ENCODE data around the gene MYH9. TPM values are rescaled to one million over a fixed set of nuclear protein-coding genes. Genes with fewer than 3 reads are reported as not detected.
"Not testable (repeated sequence)": the region's sequence is repeated elsewhere in the genome, so short reads cannot be mapped to it uniquely, and the experiment has no call there.

The MYH9 gene
- total RNA-seq, 2 donors from 2014 or later: 294 to 323 TPM

DNA sequence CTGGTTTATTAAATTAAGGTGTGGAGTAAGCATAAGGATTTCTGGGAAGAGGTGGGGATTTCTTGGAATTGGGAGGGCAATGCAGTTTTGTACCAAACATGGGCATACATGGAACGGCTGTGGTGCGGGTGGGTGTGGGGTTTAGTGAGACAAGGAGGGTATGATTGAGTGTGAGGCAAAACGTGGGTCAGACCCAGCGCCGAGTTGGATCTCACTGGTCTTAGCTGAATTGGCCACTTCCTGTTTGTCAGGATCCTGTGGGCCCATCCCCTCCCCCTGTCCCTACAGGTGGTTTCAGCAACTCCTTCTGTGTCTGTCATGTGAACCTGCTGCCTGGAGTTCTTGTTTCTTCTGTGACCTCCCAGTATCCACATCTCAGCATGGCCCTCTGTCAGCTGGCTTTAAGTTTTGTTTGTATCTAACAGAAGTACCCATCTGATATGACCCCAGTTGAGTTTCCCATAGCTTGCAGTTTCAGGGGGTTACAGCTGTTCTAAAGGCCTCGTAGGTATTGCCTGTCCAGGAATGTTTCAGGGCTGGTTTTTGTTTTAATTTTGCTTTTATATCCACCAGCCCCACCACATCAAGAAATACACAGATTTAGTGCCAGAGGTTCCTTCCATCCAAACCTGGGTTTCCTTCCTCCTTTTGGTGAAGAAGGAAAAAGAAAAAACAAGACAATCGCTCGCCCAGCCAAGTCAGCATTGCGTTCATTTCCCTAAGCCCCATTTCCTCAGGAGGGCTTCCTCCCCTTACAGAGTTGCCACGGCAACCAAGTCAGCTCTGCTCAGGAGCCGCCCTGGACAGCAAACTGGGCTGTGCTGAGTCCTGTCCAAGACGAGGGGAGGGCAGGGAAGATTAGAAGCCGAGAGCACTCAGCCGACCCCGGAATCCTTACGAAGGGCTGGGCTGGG is 128.8 kb downstream of the MYH9 start:
- no peaks in the 10 kb centered on the region for H3K27me3 ChIP-seq
- intact Hi-C loops (cut with DNase I): no loop called here
- no peak overlapping the region for H3K4me3 ChIP-seq
- WGBS, 2 donors: 59 to 68% methylated on average over 15 to 16 of the region's 16 CpGs
- DNase-seq (no peak), ATAC-seq (no peak)
- no peak for TF ChIP-seq POLR2A (IDR thresholded peaks at IDR 0.05)
- TF ChIP-seq, protein P1, sequence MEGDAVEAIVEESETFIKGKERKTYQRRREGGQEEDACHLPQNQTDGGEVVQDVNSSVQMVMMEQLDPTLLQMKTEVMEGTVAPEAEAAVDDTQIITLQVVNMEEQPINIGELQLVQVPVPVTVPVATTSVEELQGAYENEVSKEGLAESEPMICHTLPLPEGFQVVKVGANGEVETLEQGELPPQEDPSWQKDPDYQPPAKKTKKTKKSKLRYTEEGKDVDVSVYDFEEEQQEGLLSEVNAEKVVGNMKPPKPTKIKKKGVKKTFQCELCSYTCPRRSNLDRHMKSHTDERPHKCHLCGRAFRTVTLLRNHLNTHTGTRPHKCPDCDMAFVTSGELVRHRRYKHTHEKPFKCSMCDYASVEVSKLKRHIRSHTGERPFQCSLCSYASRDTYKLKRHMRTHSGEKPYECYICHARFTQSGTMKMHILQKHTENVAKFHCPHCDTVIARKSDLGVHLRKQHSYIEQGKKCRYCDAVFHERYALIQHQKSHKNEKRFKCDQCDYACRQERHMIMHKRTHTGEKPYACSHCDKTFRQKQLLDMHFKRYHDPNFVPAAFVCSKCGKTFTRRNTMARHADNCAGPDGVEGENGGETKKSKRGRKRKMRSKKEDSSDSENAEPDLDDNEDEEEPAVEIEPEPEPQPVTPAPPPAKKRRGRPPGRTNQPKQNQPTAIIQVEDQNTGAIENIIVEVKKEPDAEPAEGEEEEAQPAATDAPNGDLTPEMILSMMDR (IDR thresholded peaks at IDR 0.05): no peak
- H3K9me3 ChIP-seq: no peaks in the 10 kb centered on the region
- H3K27ac ChIP-seq: peak overlapping the region in 1 of 4 donors; percentile 7
- H3K4me1 ChIP-seq: no peaks in the 10 kb centered on the region
- H3K36me3 ChIP-seq (replicated peaks in 1 of 2; ENCODE audit: insufficient read depth in 1 of 2, low read depth in 2 of 2): no peaks in the 10 kb centered on the region

DNA sequence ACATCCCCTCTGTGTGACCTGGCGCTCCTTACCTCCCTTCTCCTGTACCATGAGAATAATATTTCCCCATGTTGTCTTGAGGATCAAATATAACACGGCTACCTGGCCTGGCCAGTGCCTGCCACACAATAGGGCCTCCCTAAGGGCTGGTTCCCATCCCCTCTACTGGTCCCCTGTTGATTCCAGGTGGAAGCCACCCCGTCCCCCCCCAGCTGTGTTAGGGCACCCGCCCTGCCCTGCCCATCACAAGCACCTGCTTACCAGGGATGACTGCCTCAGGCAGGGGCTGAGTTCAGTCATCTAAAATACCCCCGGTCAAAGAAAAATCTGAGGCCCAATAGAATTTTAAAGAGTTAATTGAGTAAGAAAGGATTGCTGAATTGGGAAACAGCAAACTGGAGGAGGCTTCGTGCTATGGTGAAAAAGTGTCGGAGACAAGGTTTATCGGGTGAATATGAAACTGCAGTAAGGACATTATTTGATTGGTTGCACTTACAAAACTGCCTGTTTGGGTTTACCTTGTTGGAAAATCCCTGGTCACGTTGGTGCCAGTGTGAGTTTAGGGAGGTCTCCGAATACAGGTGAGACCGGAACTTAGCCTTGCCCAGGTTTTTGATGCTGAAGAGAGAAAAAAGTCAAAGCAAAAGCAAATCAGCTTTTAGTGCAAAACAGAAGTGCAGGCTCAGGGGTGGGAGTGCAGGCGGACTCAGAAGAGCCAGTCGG is 129.7 kb downstream of the MYH9 start:
- H3K4me3 ChIP-seq: no peak overlapping the region
- no peaks in the 10 kb centered on the region for H3K27me3 ChIP-seq
- TF ChIP-seq, protein P1 (IDR thresholded peaks at IDR 0.05): no peak
- H3K9me3 ChIP-seq: no peaks in the 10 kb centered on the region
- H3K36me3 ChIP-seq (replicated peaks in 1 of 2; ENCODE audit: insufficient read depth in 1 of 2, low read depth in 2 of 2): no peaks in the 10 kb centered on the region
- intact Hi-C loops (cut with DNase I): no loop called here
- DNase-seq (no peak), ATAC-seq (no peak)
- H3K4me1 ChIP-seq: no peaks in the 10 kb centered on the region
- 77 to 83% methylated on average over 11 to 13 of the region's 13 CpGs for WGBS, 2 donors
- peak overlapping the region in 1 of 4 donors; percentile 7 for H3K27ac ChIP-seq

DNA sequence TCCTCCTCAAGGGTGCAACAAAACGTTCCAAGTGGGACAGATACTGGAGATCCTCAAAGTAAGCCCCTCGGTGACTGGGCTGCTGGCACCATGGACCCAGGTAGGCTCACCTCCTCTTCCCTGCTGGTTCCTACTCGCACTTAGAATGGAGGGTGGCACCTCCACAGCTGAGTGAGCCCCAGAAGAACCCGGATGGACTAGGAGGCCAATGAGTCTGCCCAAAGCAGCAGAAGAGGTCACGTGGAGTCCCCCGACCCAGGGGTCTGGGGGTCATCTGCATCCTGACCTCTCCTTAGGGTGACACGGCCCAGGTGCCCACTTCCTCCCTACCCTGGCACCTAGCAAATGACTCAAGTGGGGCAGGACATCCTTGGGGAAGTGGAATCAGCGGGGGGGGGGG is 130.5 kb downstream of the MYH9 start:
- no peak overlapping the region for H3K27ac ChIP-seq
- H3K4me1 ChIP-seq: no peaks in the 10 kb centered on the region
- TF ChIP-seq POLR2A (IDR thresholded peaks at IDR 0.05): no peak
- TF ChIP-seq, protein P1 (IDR thresholded peaks at IDR 0.05): no peak
- ATAC-seq (no peak), DNase-seq (no peak)
- 51 to 55% methylated on average over 2 to 7 of the region's 8 CpGs for whole genome bisulfite sequencing, 2 donors
- no peak overlapping the region for H3K4me3 ChIP-seq
- H3K36me3 ChIP-seq (replicated peaks in 1 of 2; ENCODE audit: insufficient read depth in 1 of 2, low read depth in 2 of 2): no peaks in the 10 kb centered on the region
- no peaks in the 10 kb centered on the region for H3K9me3 ChIP-seq
- intact Hi-C loops (cut with DNase I): no loop called here
- no peaks in the 10 kb centered on the region for H3K27me3 ChIP-seq

DNA sequence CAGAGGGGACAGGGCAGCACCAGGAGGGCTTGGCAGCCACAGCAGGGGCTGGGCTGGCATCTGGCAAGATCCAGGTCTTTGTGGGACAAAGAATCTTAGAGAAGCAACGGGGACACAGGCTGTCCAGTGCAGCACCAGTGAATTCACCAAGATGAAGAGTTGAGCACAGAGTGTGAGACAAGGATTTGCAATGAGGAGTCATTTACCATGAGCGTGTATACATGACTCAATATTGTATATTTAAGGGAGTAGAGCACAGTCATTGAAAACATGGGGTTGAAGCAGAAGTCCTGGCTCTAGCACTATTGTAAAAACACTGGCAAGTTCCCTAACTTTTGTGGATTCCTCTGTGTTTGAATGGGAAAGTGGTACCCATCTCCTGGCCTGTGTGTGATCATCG is 131.3 kb downstream of the MYH9 start:
- Histone ChIP-seq H3K27ac (no peak overlapping the region), H3K4me1 (no peaks in the 10 kb centered on the region), H3K4me3 (no peak overlapping the region), H3K36me3 (replicated peaks in 1 of 2; ENCODE audit: insufficient read depth in 1 of 2, low read depth in 2 of 2) (no peaks in the 10 kb centered on the region), H3K9me3 (no peaks in the 10 kb centered on the region), H3K27me3 (no peaks in the 10 kb centered on the region)
- WGBS, 2 donors: 77 to 85% methylated on average over 3 of the region's 3 CpGs
- TF ChIP-seq, protein P1 (IDR thresholded peaks at IDR 0.05): no peak
- TF ChIP-seq POLR2A (IDR thresholded peaks at IDR 0.05): no peak
- intact Hi-C loops (cut with DNase I): no loop called here
- DNase-seq: no peak
- no peak for ATAC-seq

DNA sequence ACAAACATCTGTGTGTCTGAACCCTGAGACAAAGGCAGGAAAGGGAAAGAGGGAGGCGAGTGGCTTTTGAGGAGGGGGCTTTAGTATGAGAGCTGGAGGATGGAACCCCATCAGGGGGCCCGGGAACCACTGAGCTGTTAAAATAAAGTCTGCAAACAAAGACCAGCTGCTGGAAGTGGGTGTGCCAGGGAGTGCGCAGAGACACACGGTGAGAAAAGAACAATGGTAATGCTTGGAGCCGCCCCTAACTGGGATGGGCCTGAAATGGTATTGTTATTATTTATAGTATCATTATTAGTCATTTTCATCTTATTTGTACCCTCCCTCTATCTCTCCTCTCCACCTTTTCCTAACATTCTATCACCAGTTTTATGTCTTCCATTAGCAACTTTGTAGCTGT is 132.2 kb downstream of the MYH9 start:
- ATAC-seq; H3K9me3 ChIP-seq; DNase-seq; H3K4me3 ChIP-seq; H3K4me1 ChIP-seq; H3K27me3 ChIP-seq; H3K36me3 ChIP-seq (replicated peaks in 1 of 2; ENCODE audit: insufficient read depth in 1 of 2, low read depth in 2 of 2); intact Hi-C loops (cut with DNase I): not testable (repeated sequence)
- WGBS, 2 donors: 60% methylated on average over 1 of the region's 5 CpGs; no CpG with 5 or more reads in 1 of the 2 donors
- H3K27ac ChIP-seq: peak overlapping the region in 2 of 4 donors; percentile 50 to 62
